Measurements from ENCODE around the gene TAF4.
A peak's percentile ranks its signal among the peaks of the same experiment; 100 is the strongest.
"Not testable (repeated sequence)": the region's sequence is repeated elsewhere in the genome, so short reads cannot be mapped to it uniquely, and the experiment has no call there.

The TAF4 gene

GRCh38 chr20:62083312-62083711 lies 17.6 kb upstream of the TAF4 start:
- CTCF ChIA-PET = no interaction called here
- POLR2A ChIA-PET = no interaction called here
- no peak overlapping the region for H3K4me3 ChIP-seq (ENCODE audit: low read depth, low read length)
- no peak for DNase-seq (ENCODE audit: low read depth, low spot score)
- no peak for TF ChIP-seq CTCF (IDR thresholded peaks at IDR 0.05; ENCODE audit: insufficient read depth, low read length, missing control alignments)

- TF ChIP-seq CTCF (IDR thresholded peaks at IDR 0.05; ENCODE audit: insufficient read depth, low read length, missing control alignments) = no peak
- ChIA-PET CTCF (no interaction called here), POLR2A (interaction anchor here (1.4 kb wide), 1 partner anchor 14 kb away, joined by 5 read pairs; no protein-coding TSS in a partner anchor)
- no peak for DNase-seq (ENCODE audit: low read depth, low spot score)
- no peak overlapping the region for H3K4me3 ChIP-seq (ENCODE audit: low read depth, low read length)
These were observed 14.7 kb upstream of the TAF4 start for GRCh38 chr20:62080249-62080990.

- no peak overlapping the region for H3K4me3 ChIP-seq (ENCODE audit: low read depth, low read length)
- ChIA-PET CTCF (no interaction called here), POLR2A (no interaction called here)
- DNase-seq (ENCODE audit: low read depth, low spot score) = no peak
- no peak for TF ChIP-seq CTCF (IDR thresholded peaks at IDR 0.05; ENCODE audit: insufficient read depth, low read length, missing control alignments)
These were observed 13.5 kb upstream of the TAF4 start for GRCh38 chr20:62079166-62079565.

GRCh38 chr20:62073323-62073722 lies 7.6 kb upstream of the TAF4 start:
- ChIA-PET POLR2A (no interaction called here), CTCF (no interaction called here)
- no peak overlapping the region for H3K4me3 ChIP-seq (ENCODE audit: low read depth, low read length)
- DNase-seq (ENCODE audit: low read depth, low spot score) = no peak
- no peak for TF ChIP-seq CTCF (IDR thresholded peaks at IDR 0.05; ENCODE audit: insufficient read depth, low read length, missing control alignments)

- CTCF ChIA-PET; DNase-seq (ENCODE audit: low read depth, low spot score); H3K4me3 ChIP-seq (ENCODE audit: low read depth, low read length); POLR2A ChIA-PET: not testable (repeated sequence)
These were observed 6.2 kb upstream of the TAF4 start for GRCh38 chr20:62071669-62072430.

GRCh38 chr20:62069741-62070216 lies 4.1 kb upstream of the TAF4 start:
- peak; percentile 21 for DNase-seq (ENCODE audit: low read depth, low spot score)

More at GRCh38 chr20:62069741-62070216, 4.1 kb upstream of the TAF4 start:
- no peak for TF ChIP-seq CTCF (IDR thresholded peaks at IDR 0.05; ENCODE audit: insufficient read depth, low read length, missing control alignments)
- no peak overlapping the region for H3K4me3 ChIP-seq (ENCODE audit: low read depth, low read length)
- ChIA-PET CTCF (interaction anchor here (0.9 kb wide), 1 partner anchor 58 kb away, joined by 3 read pairs; no protein-coding TSS in a partner anchor), POLR2A (no interaction called here)
